HCT116 (cell line): ENCODE data around the gene PRRT3. TPM values are rescaled to one million over a fixed set of nuclear protein-coding genes. Genes with fewer than 3 reads are reported as not detected.

Experiments used
- ATAC-seq: fragments of 200-7000 bp; cut with Tn5 transposase; 2 replicates; pipeline ENCODE4 v1.9.1; 2020; ENCODE audit warnings: mild to moderate bottlenecking, moderate library complexity
- BruUV-seq: library from RNA; stranded (reverse); fragments of 400-500 nt; replicated peaks from 2 replicates; lab custom pipeline; 2021; lab: Mats Ljungman, UMichigan
- CTCF ChIA-PET: fragments of 300-600 bp; sonication (Branson Sonifier 250); formaldehyde crosslinking; loops from one replicate; lab custom pipeline; 2021; ENCODE audit warnings: antibody characterized with exemption; lab: Charles Lee
- POLR2A ChIA-PET: fragments of 300-600, 350-600 bp; sonication (Branson Sonifier 250); formaldehyde crosslinking; loops from one replicate; lab custom pipeline; 2021; ENCODE audit warnings: antibody characterized with exemption; lab: Charles Lee
- RAD21 ChIA-PET, 2 experiments: fragments of 300-600 bp; sonication (Branson Sonifier 250); formaldehyde crosslinking; loops; one replicate each; lab custom pipeline; 2023; ENCODE audit warnings: low total read pairs in 2 of 2; ENCODE audit not compliant: uncharacterized antibody in 2 of 2, unreplicated experiment in 2 of 2, low non-redundant PET in 1 of 2; lab: Charles Lee
- DNase-seq: peaks from one replicate; pipeline ENCODE4 v3.0.0-alpha.2; 2010; ENCODE audit warnings: low read depth, low spot score
- H2AFZ ChIP-seq: fragments of 200-600 bp; shearing (Covaris generic), sonication (generic); 2 replicates; pipeline ENCODE4 v1.6.1; 2017; ENCODE audit warnings: low read depth, mixed run types, mixed read lengths, antibody characterized with exemption, low read length; ENCODE audit not compliant: poor library complexity, severe bottlenecking
- H3K27ac ChIP-seq: 2 replicates; pipeline ENCODE4 v1.5.1; 2012; ENCODE audit warnings: low read depth, low read length
- H3K27me3 ChIP-seq: fragments of 200-600 bp; sonication (generic); 2 replicates; pipeline ENCODE4 v1.6.1; 2016; ENCODE audit warnings: mixed run types, low read length, mixed read lengths; ENCODE audit not compliant: insufficient read depth
- H3K36me3 ChIP-seq, 2 experiments: fragments of 200-500 bp in 1 of 2; fragments of 200-600 bp in 1 of 2; sonication (Bioruptor generic) in 1 of 2; sonication (generic) in 1 of 2; 2 replicates each; pipeline versions ENCODE4 v1.5.1 to v1.6.1; 2014 to 2016; ENCODE audit warnings: low read length in 2 of 2, inconsistent platforms in 1 of 2, mixed read lengths in 1 of 2, mixed run types in 1 of 2; ENCODE audit not compliant: insufficient read depth in 2 of 2, control insufficient read depth in 1 of 2
- H3K4me1 ChIP-seq, 2 experiments: fragments of 200-600 bp in 1 of 2; sonication (generic) in 1 of 2; 2 replicates each; pipeline versions ENCODE4 v1.5.1 to v1.6.1; 2012 to 2017; ENCODE audit warnings: low read length in 2 of 2, inconsistent platforms in 1 of 2, mild to moderate bottlenecking in 1 of 2, mixed read lengths in 1 of 2, mixed run types in 1 of 2, moderate library complexity in 1 of 2; ENCODE audit not compliant: insufficient read depth in 2 of 2, control insufficient read depth in 1 of 2
- H3K4me2 ChIP-seq: fragments of 200-600 bp; sonication (generic); 2 replicates; pipeline ENCODE4 v1.6.1; 2017; ENCODE audit warnings: mixed run types, low read length, mixed read lengths
- H3K4me3 ChIP-seq, 2 experiments: fragments of 200-600 bp in 1 of 2; sonication (generic) in 1 of 2; replicated peaks in 1 of 2; 2 replicates each; pipeline ENCODE4 v1.5.1; 2011 to 2016; ENCODE audit warnings: low read length in 2 of 2, control low read depth in 1 of 2, low read depth in 1 of 2, mild to moderate bottlenecking in 1 of 2, mixed read lengths in 1 of 2, mixed run types in 1 of 2
- H3K79me2 ChIP-seq: fragments of 200-600 bp; sonication (generic); 2 replicates; pipeline ENCODE4 v1.6.1; 2017; ENCODE audit warnings: mild to moderate bottlenecking, mixed run types, low read length, moderate library complexity, mixed read lengths; ENCODE audit not compliant: insufficient read depth
- H3K9ac ChIP-seq: fragments of 200-600 bp; sonication (generic); 2 replicates; pipeline ENCODE4 v1.6.1; 2016; ENCODE audit warnings: low read length, mixed read lengths
- H3K9me2 ChIP-seq: fragments of 200-600 bp; sonication (generic), shearing (Covaris generic); 2 replicates; pipeline ENCODE4 v1.6.1; 2017; ENCODE audit warnings: mixed run types, mild to moderate bottlenecking, moderate library complexity; ENCODE audit not compliant: insufficient read depth
- H3K9me3 ChIP-seq, 2 experiments: fragments of 200-500 bp in 1 of 2; fragments of 200-600 bp in 1 of 2; sonication (Bioruptor generic) in 1 of 2; sonication (generic) in 1 of 2; 2 replicates each; pipeline ENCODE4 v1.6.1; 2014 to 2017; ENCODE audit warnings: low read length in 2 of 2, mixed read lengths in 2 of 2, inconsistent platforms in 1 of 2, low read depth in 1 of 2, mild to moderate bottlenecking in 1 of 2, mixed run types in 1 of 2, moderate library complexity in 1 of 2; ENCODE audit not compliant: control insufficient read depth in 1 of 2, insufficient read depth in 1 of 2
- H4K20me1 ChIP-seq: fragments of 200-600 bp; sonication (generic), shearing (Covaris generic); 2 replicates; pipeline ENCODE4 v1.6.1; 2017; ENCODE audit warnings: mixed run types, mild to moderate bottlenecking, moderate library complexity; ENCODE audit not compliant: insufficient read depth
- ATF3 ChIP-seq: IDR thresholded peaks from 2 replicates; pipeline ENCODE4 v1.6.1; 2012
- CEBPB ChIP-seq: IDR thresholded peaks from 2 replicates; pipeline ENCODE4 v1.6.1; 2012; ENCODE audit warnings: low read depth
- ELF1 ChIP-seq: IDR thresholded peaks from 2 replicates; pipeline ENCODE4 v1.6.1; 2012; ENCODE audit warnings: low read depth, borderline replicate concordance
- EZH2phosphoT487 ChIP-seq: fragments of 200-600 bp; IDR thresholded peaks from 2 replicates; pipeline ENCODE4 v1.6.1; 2018; ENCODE audit warnings: antibody characterized with exemption, borderline replicate concordance
- JUND ChIP-seq: IDR thresholded peaks from 2 replicates; pipeline ENCODE4 v1.6.1; 2012
- POLR2A ChIP-seq: IDR thresholded peaks from 2 replicates; pipeline ENCODE4 v1.7.0; 2011; ENCODE audit warnings: borderline replicate concordance; ENCODE audit not compliant: insufficient read depth, insufficient read length; ENCODE audit errors: extremely low read depth
- POLR2AphosphoS5 ChIP-seq: IDR thresholded peaks from 2 replicates; pipeline ENCODE4 v1.6.1; 2011; ENCODE audit warnings: mild to moderate bottlenecking, low read depth, low read length, moderate library complexity
- TCF7L2 ChIP-seq: IDR thresholded peaks from 2 replicates; pipeline ENCODE4 v1.7.0; 2011; ENCODE audit warnings: borderline replicate concordance, inconsistent platforms; ENCODE audit not compliant: insufficient read depth, insufficient read length; ENCODE audit errors: extremely low read depth
- ZNF274 ChIP-seq: fragments of 200-500 bp; sonication (Bioruptor generic); IDR thresholded peaks from 2 replicates; pipeline ENCODE4 v1.6.1; 2014; ENCODE audit warnings: mild to moderate bottlenecking, low read depth, low read length, inconsistent platforms
- intact Hi-C: fragments of 100-400 bp; cut with micrococcal nuclease; formaldehyde crosslinking; loops from 2 replicates; pipeline ENCODE4 v1.10.0; 2022
- total RNA-seq: library from RNA; stranded (reverse); gene quantifications from one replicate; pipeline ENCODE4 v1.2.1, GENCODE V29; 2021; ENCODE audit not compliant: unreplicated experiment
- TF ChIP-seq, protein P1 (sequence below): IDR thresholded peaks from 2 replicates; pipeline ENCODE4 v1.6.1; 2011; ENCODE audit warnings: mild to moderate bottlenecking, low read length, moderate library complexity; ENCODE audit not compliant: insufficient replicate concordance; ENCODE audit errors: extremely low read depth

PRRT3 gene
- total RNA-seq, 1 experiment from 2014 or later, result 0.96 TPM

DNA sequence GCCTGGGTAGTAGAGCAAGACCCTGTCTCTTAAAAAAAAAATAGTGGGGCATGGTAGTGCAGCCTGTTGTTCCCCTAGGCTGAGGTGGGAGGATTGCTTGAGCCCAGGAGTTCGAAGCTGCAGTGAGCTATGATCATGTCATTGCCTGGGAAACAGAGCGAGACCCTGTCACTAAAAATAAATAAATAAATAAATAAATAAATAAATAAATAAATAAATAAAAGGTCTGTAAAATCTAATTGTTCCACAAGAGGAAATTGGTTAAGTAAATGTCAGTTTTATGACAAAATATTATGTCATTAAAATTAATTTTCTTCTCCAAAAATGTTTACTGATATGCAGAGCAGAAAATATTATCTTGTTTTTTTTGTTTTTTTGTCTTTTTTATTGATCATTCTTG, 13.2 kb downstream of the PRRT3 start:
- H4K20me1 ChIP-seq, result no peaks in the 10 kb centered on the region
- no peaks in the 10 kb centered on the region for H3K9me3 ChIP-seq
- POLR2A ChIA-PET, result no interaction called here
- H3K4me1 ChIP-seq, result peaks cover 6 to 9% of the 10 kb centered on the region in 2 experiments
- no peak overlapping the region for H3K4me2 ChIP-seq
- no TSS peak for BruUV-seq
- no peaks in the 10 kb centered on the region for H3K9me2 ChIP-seq
- no peak for ATAC-seq
- intact Hi-C loops, result no loop called here
- H2AFZ ChIP-seq, result no peak overlapping the region
- TF ChIP-seq ELF1 (no peak), TCF7L2 (no peak), ATF3 (no peak), CEBPB (no peak), POLR2A (no peak), POLR2AphosphoS5 (no peak), EZH2phosphoT487 (no peak), JUND (no peak), ZNF274 (no peak)
- TF ChIP-seq, protein P1, sequence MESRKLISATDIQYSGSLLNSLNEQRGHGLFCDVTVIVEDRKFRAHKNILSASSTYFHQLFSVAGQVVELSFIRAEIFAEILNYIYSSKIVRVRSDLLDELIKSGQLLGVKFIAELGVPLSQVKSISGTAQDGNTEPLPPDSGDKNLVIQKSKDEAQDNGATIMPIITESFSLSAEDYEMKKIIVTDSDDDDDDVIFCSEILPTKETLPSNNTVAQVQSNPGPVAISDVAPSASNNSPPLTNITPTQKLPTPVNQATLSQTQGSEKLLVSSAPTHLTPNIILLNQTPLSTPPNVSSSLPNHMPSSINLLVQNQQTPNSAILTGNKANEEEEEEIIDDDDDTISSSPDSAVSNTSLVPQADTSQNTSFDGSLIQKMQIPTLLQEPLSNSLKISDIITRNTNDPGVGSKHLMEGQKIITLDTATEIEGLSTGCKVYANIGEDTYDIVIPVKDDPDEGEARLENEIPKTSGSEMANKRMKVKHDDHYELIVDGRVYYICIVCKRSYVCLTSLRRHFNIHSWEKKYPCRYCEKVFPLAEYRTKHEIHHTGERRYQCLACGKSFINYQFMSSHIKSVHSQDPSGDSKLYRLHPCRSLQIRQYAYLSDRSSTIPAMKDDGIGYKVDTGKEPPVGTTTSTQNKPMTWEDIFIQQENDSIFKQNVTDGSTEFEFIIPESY, result no peak
- TF ChIP-seq, all 23 proteins: peak for 0
- no peaks in the 10 kb centered on the region for H3K79me2 ChIP-seq
- DNase-seq, result no peak
- no peaks in the 10 kb centered on the region for H3K27me3 ChIP-seq
- H3K4me3 ChIP-seq, result no peak overlapping the region
- no peak overlapping the region for H3K9ac ChIP-seq
- H3K36me3 ChIP-seq, result no peaks in the 10 kb centered on the region
- ChIA-PET CTCF (interaction anchor here (1.6 kb wide), 1 partner anchor 7 kb away, joined by 3 read pairs; no protein-coding TSS in a partner anchor), RAD21 (no interaction called here)
- H3K27ac ChIP-seq, result no peak overlapping the region
